GM12878 (cell line): Measurements from ENCODE around the gene MRPS12. TPM values are rescaled to one million over a fixed set of nuclear protein-coding genes. Genes with fewer than 3 reads are reported as not detected.

Experiments used
- ATAC-seq: fragments of 200-7000 bp; cut with Tn5 transposase; 3 replicates; pipeline ENCODE4 v1.9.1; 2020; ENCODE audit warnings: mild to moderate bottlenecking, moderate library complexity
- BruUV-seq: library from RNA; stranded (reverse); fragments of 400-500 nt; replicated peaks from 2 replicates; lab custom pipeline; 2021; lab: Mats Ljungman, UMichigan
- CTCF ChIA-PET: fragments of 300-600 bp; sonication (Branson Sonifier 250); formaldehyde crosslinking; extraction: SDS; loops from one replicate; lab custom pipeline; 2021; ENCODE audit warnings: inconsistent platforms; lab: Yijun Ruan, JAX
- POLR2A ChIA-PET: fragments of 350-600 bp; formaldehyde crosslinking; extraction: SDS; loops from one replicate; lab custom pipeline; 2021; ENCODE audit warnings: inconsistent platforms; lab: Charles Lee
- RAD21 ChIA-PET: fragments of 300-600 bp; sonication (Branson Sonifier 250); formaldehyde crosslinking; loops from one replicate; lab custom pipeline; 2023; ENCODE audit warnings: antibody characterized with exemption; ENCODE audit not compliant: unreplicated experiment; lab: Charles Lee
- SMC1A ChIA-PET: fragments of 300-600 bp; sonication (Branson Sonifier 250); formaldehyde crosslinking; loops from one replicate; lab custom pipeline; 2023; ENCODE audit not compliant: unreplicated experiment, uncharacterized antibody; lab: Charles Lee
- DNase-seq: peaks from one replicate; pipeline ENCODE4 v3.0.0-alpha.2; 2011; ENCODE audit warnings: low read depth, low spot score
- FAIRE-seq: peaks from 3 replicates; lab custom pipeline; 2011; peaks lifted over from hg19 to GRCh38; lab: Jason Lieb, UNC
- H2AFZ ChIP-seq: 2 replicates; pipeline ENCODE4 v1.6.0; 2011; ENCODE audit warnings: low read depth, low read length, control low read depth; ENCODE audit not compliant: control insufficient read depth
- H3K27ac ChIP-seq: 2 replicates; pipeline ENCODE4 v1.5.1; 2011; ENCODE audit warnings: control low read depth; ENCODE audit not compliant: control insufficient read depth, insufficient read depth
- H3K27me3 ChIP-seq, 2 experiments: replicated peaks in 1 of 2; 2 replicates each; pipeline versions ENCODE4 v1.6.0 to v1.6.1; 2011; ENCODE audit warnings: low read length in 1 of 2; ENCODE audit not compliant: control insufficient read depth in 2 of 2, insufficient read depth in 2 of 2
- H3K36me3 ChIP-seq, 2 experiments: 2 replicates each; pipeline ENCODE4 v1.5.1; 2011; ENCODE audit warnings: low read length in 1 of 2; ENCODE audit not compliant: control insufficient read depth in 2 of 2, insufficient read depth in 2 of 2
- H3K4me1 ChIP-seq: 2 replicates; pipeline ENCODE4 v1.6.1; 2011; ENCODE audit warnings: mild to moderate bottlenecking, low read length, moderate library complexity, mixed read lengths; ENCODE audit not compliant: control insufficient read depth, insufficient read depth
- H3K4me2 ChIP-seq: 2 replicates; pipeline ENCODE4 v1.6.0; 2011; ENCODE audit warnings: control low read depth; ENCODE audit not compliant: control insufficient read depth, insufficient read depth
- H3K4me3 ChIP-seq: fragments of 200-600 bp; sonication (generic); 2 replicates; pipeline ENCODE4 v1.5.1; 2016
- H3K79me2 ChIP-seq: 2 replicates; pipeline ENCODE4 v1.6.0; 2011; ENCODE audit warnings: low read length; ENCODE audit not compliant: control insufficient read depth, insufficient read depth
- H3K9ac ChIP-seq: 2 replicates; pipeline ENCODE4 v1.8.0; 2011; ENCODE audit warnings: low read length, control low read depth, mixed read lengths; ENCODE audit not compliant: control insufficient read depth, insufficient read depth
- H3K9me3 ChIP-seq: replicated peaks from 3 replicates; pipeline ENCODE4 v1.5.1; 2011; ENCODE audit warnings: mild to moderate bottlenecking, low read length; ENCODE audit not compliant: control insufficient read depth, insufficient read depth
- H4K20me1 ChIP-seq: 2 replicates; pipeline ENCODE4 v1.6.0; 2011; ENCODE audit not compliant: control insufficient read depth, insufficient read depth
- CBX3 ChIP-seq: fragments of 200-600 bp; sonication (generic); IDR thresholded peaks from 2 replicates; pipeline ENCODE4 v1.6.1; 2016; ENCODE audit warnings: low read depth, borderline replicate concordance
- LARP7 ChIP-seq: fragments of 450-650 bp; IDR thresholded peaks from 2 replicates; pipeline ENCODE4 v1.6.1; 2017; ENCODE audit warnings: mild to moderate bottlenecking
- PML ChIP-seq: IDR thresholded peaks from 2 replicates; pipeline ENCODE4 v1.6.1; 2012; ENCODE audit warnings: low read length, inconsistent platforms
- SIX5 ChIP-seq: IDR thresholded peaks from 2 replicates; pipeline ENCODE4 v1.6.1; 2011; ENCODE audit warnings: mild to moderate bottlenecking, low read depth, low read length, moderate library complexity; ENCODE audit not compliant: severe bottlenecking
- SRF ChIP-seq, 2 experiments: IDR thresholded peaks; 2 replicates each; pipeline ENCODE4 v1.6.1; 2011; ENCODE audit warnings: low read depth in 2 of 2, low read length in 2 of 2, mild to moderate bottlenecking in 1 of 2, moderate library complexity in 1 of 2
- WGBS: methylation state at CpG from one replicate; pipeline ENCODE4 v1.1.6; 2016; ENCODE audit warnings: low lambda C conversion rate; ENCODE audit not compliant: insufficient replicate concordance, insufficient coverage; ENCODE audit errors: missing lambda C conversion rate; 5-methylcytosine and 5-hydroxymethylcytosine counted together
- in situ Hi-C: fragments of 300-500 bp; cut with MboI; formaldehyde crosslinking; loops from 9 replicates; pipeline ENCODE4 v1.14.3; 2018; ENCODE audit warnings: mixed read lengths
- intact Hi-C: fragments of 100-400 bp; cut with micrococcal nuclease; formaldehyde crosslinking; loops from one replicate; pipeline ENCODE4 v1.14.2; 2022; ENCODE audit not compliant: unreplicated experiment
- polyA plus RNA-seq, 11 experiments: library from polyadenylated mRNA; depleted of rRNA in 4 of 11; unstranded in 6 of 11; stranded (reverse) in 5 of 11; fragments of >200 nt; fragmentation: Nextera tagmentation in 4 of 11; fragmentation: Illumina TruSeq in 1 of 11; extraction: Ambion mirVana in 4 of 11; extraction: Trizol in 1 of 11; gene quantifications; 1 replicate in 1 of 11; 2 replicates in 10 of 11; pipeline versions ENCODE4 v1.2.1 to v1.2.3, GENCODE V29; 2011 to 2016; ENCODE audit warnings: inconsistent platforms in 2 of 11, missing spikeins in 2 of 11, low read depth in 1 of 11
- total RNA-seq, 4 experiments: library from RNA; depleted of rRNA in 3 of 4; stranded (reverse); fragments of >200 nt in 3 of 4; fragmentation: Illumina TruSeq in 1 of 4; extraction: Trizol in 1 of 4; gene quantifications; 2 replicates each; pipeline versions ENCODE4 v1.2.1 to v1.2.3, GENCODE V29; 2013 to 2021
- TF ChIP-seq, protein P1 (sequence below): fragments of 150-350 bp; IDR thresholded peaks from 2 replicates; pipeline ENCODE4 v1.6.1; 2014; ENCODE audit warnings: mild to moderate bottlenecking, low read depth, low read length

MRPS12 gene
- total and polyA plus RNA-seq, 10 of the 15 experiments (the other 5 are each of a cell fraction or from before 2014, with no cell fraction given), result 7.3 to 205 (median 77.3) TPM

DNA sequence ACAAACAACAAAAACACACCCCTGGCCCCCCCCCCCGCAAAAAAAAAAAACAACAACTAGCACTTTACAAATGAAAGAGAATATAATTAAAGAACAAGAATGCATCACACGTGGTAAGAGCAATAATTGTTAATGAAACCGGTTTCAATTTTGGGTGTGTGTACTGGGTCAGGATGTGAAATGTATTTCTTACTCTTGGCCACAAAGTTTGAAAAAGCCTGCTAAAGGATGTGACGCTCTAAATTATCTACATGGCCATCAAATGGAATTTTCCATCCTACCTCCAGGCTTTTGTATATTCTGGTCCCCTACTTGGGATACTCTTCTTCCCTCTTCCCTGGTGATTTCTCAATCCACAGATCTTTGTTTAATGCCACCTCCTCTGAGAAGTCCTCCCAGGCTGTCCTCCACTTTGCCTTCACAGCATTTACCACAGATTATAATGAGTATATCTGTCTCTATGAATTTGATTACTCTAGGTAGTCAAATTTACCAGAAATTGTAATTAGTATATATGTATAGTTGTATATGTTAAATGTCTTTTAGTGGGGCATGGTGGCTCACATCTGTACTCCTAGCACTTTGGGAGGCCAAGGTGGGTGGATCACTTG is 2.2 kb upstream of the MRPS12 start:
- H3K27ac ChIP-seq, result no peak overlapping the region
- SMC1A ChIA-PET, result interaction anchor here (0.7 to 2.8 kb wide), 7 partner anchors 9 to 526 kb away, joined by 3 to 18 read pairs (median 7); partner anchors contain the start of genes FAM98C, NFKBIB and SIRT2
- no TSS peak for BruUV-seq

More for the DNA sequence above, 2.2 kb upstream of the MRPS12 start:
- intact Hi-C loops, result no loop called here
- no peaks in the 10 kb centered on the region for H3K9me3 ChIP-seq
- H3K27me3 ChIP-seq, result no peaks in the 10 kb centered on the region
- FAIRE-seq (no peak), DNase-seq (no peak), ATAC-seq (no peak)
- H4K20me1 ChIP-seq, result no peaks in the 10 kb centered on the region
- H3K4me3 ChIP-seq, result no peak overlapping the region
- peaks cover 6 to 7% of the 10 kb centered on the region in 2 experiments; a peak in 3 of 4 replicates for H3K36me3 ChIP-seq
- H3K4me1 ChIP-seq, result peaks cover 6% of the 10 kb centered on the region
- ChIA-PET RAD21 (interaction anchor here (0.7 to 3.3 kb wide), 6 partner anchors 159 to 526 kb away, joined by 3 to 45 read pairs (median 4); partner anchors contain the start of gene FAM98C), CTCF (interaction anchor here (0.6 to 4.2 kb wide), 15 partner anchors 9 to 525 kb away, joined by 3 to 50 read pairs (median 13); partner anchors contain the start of genes ECH1, EIF3K, FAM98C and MAP4K1), POLR2A (interaction anchor here (0.6 to 1.0 kb wide), 2 partner anchors 29 to 502 kb away, joined by 3 to 4 read pairs; partner anchors contain the start of genes NFKBIB and SIRT2)
- H2AFZ ChIP-seq, result no peak overlapping the region
- WGBS, result 70% methylated on average over 4 of the region's 4 CpGs
- H3K79me2 ChIP-seq, result peaks cover 31% of the 10 kb centered on the region
- H3K4me2 ChIP-seq, result no peak overlapping the region
- no peak overlapping the region for H3K9ac ChIP-seq
- TF ChIP-seq PML (no peak), LARP7 (no peak), SIX5 (no peak), SRF (IDR thresholded peaks at IDR 0.05; ENCODE audit: low read depth in 2 of 2, low read length in 2 of 2) (no peak), CBX3 (no peak)
- TF ChIP-seq, protein P1, sequence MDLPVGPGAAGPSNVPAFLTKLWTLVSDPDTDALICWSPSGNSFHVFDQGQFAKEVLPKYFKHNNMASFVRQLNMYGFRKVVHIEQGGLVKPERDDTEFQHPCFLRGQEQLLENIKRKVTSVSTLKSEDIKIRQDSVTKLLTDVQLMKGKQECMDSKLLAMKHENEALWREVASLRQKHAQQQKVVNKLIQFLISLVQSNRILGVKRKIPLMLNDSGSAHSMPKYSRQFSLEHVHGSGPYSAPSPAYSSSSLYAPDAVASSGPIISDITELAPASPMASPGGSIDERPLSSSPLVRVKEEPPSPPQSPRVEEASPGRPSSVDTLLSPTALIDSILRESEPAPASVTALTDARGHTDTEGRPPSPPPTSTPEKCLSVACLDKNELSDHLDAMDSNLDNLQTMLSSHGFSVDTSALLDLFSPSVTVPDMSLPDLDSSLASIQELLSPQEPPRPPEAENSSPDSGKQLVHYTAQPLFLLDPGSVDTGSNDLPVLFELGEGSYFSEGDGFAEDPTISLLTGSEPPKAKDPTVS, result no peak
- in situ Hi-C loops, result no loop called here
